ENCODE measurements around the gene ASPHD1. TPM values are rescaled to one million over a fixed set of nuclear protein-coding genes. Genes with fewer than 3 reads are reported as not detected.

The ASPHD1 gene
- total RNA-seq, 1 experiment from 2014 or later: 2.0 TPM

- TF ChIP-seq CTCF (conservative IDR thresholded peaks at IDR 0.05; ENCODE audit: low read depth, low read length): no peak
- no peak for TF ChIP-seq EZH2 (IDR thresholded peaks at IDR 0.05; ENCODE audit: borderline replicate concordance, low read depth, low read length, poor library complexity, severe bottlenecking)
- ChIA-PET POLR2A (ENCODE audit: low non-redundant PET) (interaction anchor here (0.5 kb wide), 1 partner anchor 521 kb away, joined by 5 read pairs; no protein-coding TSS in a partner anchor), CTCF (interaction anchor here (1.5 kb wide), 1 partner anchor 28 kb away, joined by 7 read pairs; no protein-coding TSS in a partner anchor)
- Histone ChIP-seq H3K36me3 (ENCODE audit: insufficient read depth, low read length, poor library complexity, severe bottlenecking) (no peaks in the 10 kb centered on the region), H3K27ac (ENCODE audit: low read depth, low read length, poor library complexity, severe bottlenecking) (no peak overlapping the region), H3K4me1 (ENCODE audit: insufficient read depth, low read length, poor library complexity, severe bottlenecking) (peaks cover 15% of the 10 kb centered on the region), H3K27me3 (replicated peaks; ENCODE audit: insufficient read depth, low read depth, low read length, poor library complexity) (no peaks in the 10 kb centered on the region), H3K4me3 (ENCODE audit: low read depth, low read length, poor library complexity, severe bottlenecking) (peak overlapping the region; percentile 45), H3K9me3 (ENCODE audit: low read depth, low read length, poor library complexity, severe bottlenecking) (no peaks in the 10 kb centered on the region)
- intact Hi-C loops (cut with micrococcal nuclease; ENCODE audit: unreplicated experiment): no loop called here
- BruUV-seq (replicated peaks): no TSS peak
- no peak for DNase-seq (ENCODE audit: low spot score)
These were observed 23.6 kb upstream of the ASPHD1 start for GRCh38 chr16:29876594-29877249.

GRCh38 chr16:29877266-29877961 is 22.9 kb upstream of the ASPHD1 start:
- peak; percentile 94 for DNase-seq (ENCODE audit: low spot score)
- intact Hi-C loops (cut with micrococcal nuclease; ENCODE audit: unreplicated experiment): no loop called here

More at GRCh38 chr16:29877266-29877961, 22.9 kb upstream of the ASPHD1 start:
- Histone ChIP-seq H3K9me3 (ENCODE audit: low read depth, low read length, poor library complexity, severe bottlenecking) (no peaks in the 10 kb centered on the region), H3K36me3 (ENCODE audit: insufficient read depth, low read length, poor library complexity, severe bottlenecking) (no peaks in the 10 kb centered on the region), H3K27me3 (replicated peaks; ENCODE audit: insufficient read depth, low read depth, low read length, poor library complexity) (no peaks in the 10 kb centered on the region), H3K4me1 (ENCODE audit: insufficient read depth, low read length, poor library complexity, severe bottlenecking) (peaks cover 15% of the 10 kb centered on the region), H3K4me3 (ENCODE audit: low read depth, low read length, poor library complexity, severe bottlenecking) (peak overlapping the region; percentile 45), H3K27ac (ENCODE audit: low read depth, low read length, poor library complexity, severe bottlenecking) (peak overlapping the region; percentile 21)
- POLR2A ChIA-PET (ENCODE audit: low non-redundant PET): interaction anchor here (0.5 kb wide), 2 partner anchors 180 to 522 kb away, joined by 4 to 5 read pairs; no protein-coding TSS in a partner anchor
- no TSS peak for BruUV-seq (replicated peaks)
- CTCF ChIA-PET: interaction anchor here (0.6 to 1.5 kb wide), 2 partner anchors 29 to 33 kb away, joined by 7 to 9 read pairs; no protein-coding TSS in a partner anchor
- TF ChIP-seq CTCF (conservative IDR thresholded peaks at IDR 0.05; ENCODE audit: low read depth, low read length): no peak
- TF ChIP-seq EZH2 (IDR thresholded peaks at IDR 0.05; ENCODE audit: borderline replicate concordance, low read depth, low read length, poor library complexity, severe bottlenecking): no peak

Data from A673 (cell line).